ENCODE results near the gene RABIF. TPM values are rescaled to one million over a fixed set of nuclear protein-coding genes. Genes with fewer than 3 reads are reported as not detected.
A peak's percentile ranks its signal among the peaks of the same experiment; 100 is the strongest.

Gene RABIF
- polyA plus RNA-seq, 3 donors = 11.3 to 12.3 (median 11.4) TPM

DNA sequence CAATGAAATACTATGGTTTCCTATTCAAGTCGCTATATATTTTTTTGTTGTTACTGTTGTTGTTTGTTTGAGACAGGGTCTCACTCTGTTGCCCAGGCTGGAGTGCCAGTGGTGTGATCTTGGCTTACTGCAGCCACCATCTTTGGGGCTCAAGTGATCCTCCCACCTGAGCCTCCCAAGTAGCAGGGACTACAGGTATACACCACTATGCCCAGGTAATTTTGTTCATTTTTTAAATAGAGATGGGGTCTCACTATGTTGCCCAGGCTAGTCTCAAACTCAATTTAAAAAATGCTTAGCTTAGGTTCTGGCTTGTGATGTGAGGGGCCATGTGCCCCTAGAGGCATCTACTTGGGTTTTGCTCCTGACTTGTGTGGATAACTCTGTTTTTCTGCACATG lies 9.8 kb downstream of the RABIF start:
- no peak for DNase-seq (ENCODE audit: low read depth in 3 of 3, low spot score in 2 of 3)

DNA sequence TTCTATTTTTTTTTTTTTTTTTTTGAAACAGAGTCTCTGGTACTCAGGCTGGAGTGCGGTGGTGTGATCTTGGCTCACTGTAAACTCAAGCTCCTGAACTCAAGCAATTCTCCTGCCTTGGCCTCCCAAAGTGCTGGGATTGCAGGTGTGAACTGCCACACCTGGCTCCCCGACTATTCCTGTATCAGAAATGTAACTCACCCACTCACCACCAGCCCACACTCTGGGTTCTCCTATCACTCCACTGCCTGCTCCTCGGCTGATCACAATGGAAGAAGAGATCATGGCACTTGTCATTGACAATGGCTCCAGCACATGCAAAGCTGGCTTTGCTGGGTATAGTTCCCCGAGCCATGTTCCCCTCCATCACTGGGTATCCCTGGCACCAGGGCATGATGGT lies 15.9 kb downstream of the RABIF start:
- DNase-seq (ENCODE audit: low read depth in 3 of 3, low spot score in 2 of 3) = no peak

DNA sequence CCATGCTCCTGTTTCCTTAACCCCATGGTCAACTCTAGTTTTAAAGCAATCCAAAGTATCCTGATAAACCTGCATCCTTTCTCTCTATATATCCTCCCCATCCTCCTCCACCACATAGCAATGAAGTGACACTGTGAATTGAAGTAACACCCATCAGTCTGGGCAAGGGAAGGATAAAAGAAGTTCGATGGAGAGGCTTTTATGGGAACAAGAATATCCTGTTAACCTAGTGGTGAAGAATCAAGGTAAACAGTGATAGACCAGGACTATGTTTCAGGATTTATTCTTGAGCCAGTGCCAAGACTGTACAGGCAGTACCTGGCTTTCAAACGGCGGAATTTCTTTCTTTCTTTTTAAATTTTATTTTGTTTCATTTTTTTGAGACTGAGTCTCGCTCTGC lies 17.6 kb downstream of the RABIF start:
- no peak for DNase-seq (ENCODE audit: low read depth in 3 of 3, low spot score in 2 of 3)

DNA sequence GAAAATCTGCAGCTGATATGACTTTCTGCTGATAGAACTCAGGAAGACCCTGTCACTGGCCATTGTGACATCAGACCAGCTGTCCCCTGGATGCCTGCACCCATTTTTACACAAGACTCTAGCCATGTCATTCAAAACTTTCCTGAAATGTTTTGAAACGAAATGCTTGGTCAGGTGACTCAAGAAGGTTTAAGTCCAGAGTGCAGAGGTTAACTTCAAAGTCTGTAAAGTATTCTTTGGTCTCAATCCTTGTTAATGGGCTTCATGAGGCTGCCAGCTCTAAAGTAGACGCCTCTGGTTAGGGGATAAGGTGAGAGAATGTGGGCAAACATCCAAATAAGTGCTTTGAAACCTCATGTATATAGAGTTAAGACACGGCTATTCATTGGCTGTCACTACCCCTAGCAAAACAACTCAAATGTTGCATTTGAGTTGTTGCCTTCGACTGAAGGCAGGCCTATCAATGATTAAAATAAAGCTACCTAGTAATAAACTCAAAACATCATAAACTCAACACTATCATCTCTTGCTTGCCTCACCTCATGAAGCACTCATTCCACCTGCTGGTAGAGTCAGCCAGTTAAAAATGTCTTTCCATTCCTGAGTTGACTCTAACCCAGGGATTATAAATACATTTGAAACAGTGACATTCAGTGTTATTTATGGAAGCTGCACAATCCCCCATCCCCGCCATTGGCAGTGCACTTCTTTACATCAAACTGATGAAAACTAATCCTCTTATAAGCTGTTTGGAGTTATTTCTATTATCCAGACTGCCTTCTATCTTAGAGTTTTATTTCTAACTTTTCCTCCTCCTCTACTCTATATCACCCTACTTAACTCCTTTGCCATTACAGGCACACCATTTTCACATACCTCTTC lies 26.0 kb downstream of the RABIF start:
- DNase-seq (ENCODE audit: low read depth in 3 of 3, low spot score in 2 of 3) = no peak

DNA sequence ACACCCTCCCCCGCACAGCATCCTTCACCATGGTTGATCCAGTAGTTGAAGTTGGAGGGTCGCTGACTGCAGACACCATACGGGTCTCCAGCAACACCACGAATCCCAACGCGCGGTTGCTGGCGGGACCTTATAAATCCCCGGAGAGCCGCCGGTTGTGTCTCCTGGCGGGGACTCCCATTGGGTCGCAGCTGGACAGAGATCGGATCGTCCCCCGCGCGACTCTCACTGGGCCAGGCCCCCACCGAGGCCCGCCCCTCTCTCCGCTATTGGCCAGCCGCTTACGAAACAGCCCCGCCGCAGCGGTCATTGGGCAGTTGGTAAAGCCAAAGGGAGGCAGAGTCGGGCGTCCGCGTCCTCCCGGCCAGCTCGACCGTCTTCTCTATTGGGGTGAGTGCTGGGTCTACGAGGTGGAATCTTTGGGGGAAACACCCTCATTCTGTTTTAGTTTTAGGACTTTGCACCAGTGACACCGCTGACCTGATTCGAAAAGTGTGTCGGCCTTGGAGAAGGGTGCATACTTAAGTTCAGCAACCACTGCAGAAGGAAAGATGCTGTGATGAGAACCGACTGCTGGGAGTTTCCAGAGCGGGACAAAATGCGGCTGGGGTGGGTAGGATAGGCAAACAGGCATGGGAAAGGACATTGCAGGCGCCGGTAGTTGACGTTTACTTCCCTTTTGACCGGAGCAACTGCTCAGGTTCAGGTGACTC lies 27.4 kb downstream of the RABIF start:
- DNase-seq (ENCODE audit: low read depth in 3 of 3, low spot score in 2 of 3) = peak; percentile 72 to 80 (median 74)

DNA sequence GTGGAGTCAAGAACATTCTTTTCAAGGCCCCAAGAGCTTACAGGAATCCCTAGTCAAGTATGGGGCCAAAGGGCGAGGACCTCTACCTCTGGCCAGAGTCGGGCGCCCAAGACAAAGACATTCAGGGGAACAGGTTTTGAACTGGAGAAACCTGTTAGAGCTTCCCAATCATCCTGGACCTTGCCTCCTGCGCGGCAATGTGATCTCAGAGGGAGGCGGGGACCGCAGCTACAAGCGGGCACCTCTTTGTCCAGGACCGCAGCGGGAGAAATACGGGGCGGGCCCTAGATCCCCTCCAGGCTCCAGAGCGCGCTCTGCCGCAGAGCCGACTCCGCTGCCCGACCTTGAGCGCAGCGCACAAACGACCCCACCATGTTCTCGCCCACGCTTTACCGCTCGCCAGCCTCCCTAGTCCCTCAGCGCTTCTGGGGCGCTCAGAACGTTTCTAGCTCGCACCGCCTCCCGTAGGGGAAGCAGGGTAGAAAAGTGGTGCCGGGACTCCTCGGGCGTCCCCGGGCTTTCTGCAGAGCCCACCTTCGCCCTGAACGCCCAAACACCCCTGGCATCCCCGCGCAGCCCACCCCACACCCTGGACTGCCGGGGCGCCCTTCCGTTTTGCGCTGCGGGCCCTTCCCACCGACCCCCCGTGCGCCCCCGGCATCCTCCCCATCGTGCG lies 28.1 kb downstream of the RABIF start:
- DNase-seq (ENCODE audit: low read depth in 3 of 3, low spot score in 2 of 3) = peak in 2 of 3 donors; percentile 51 to 57

DNA sequence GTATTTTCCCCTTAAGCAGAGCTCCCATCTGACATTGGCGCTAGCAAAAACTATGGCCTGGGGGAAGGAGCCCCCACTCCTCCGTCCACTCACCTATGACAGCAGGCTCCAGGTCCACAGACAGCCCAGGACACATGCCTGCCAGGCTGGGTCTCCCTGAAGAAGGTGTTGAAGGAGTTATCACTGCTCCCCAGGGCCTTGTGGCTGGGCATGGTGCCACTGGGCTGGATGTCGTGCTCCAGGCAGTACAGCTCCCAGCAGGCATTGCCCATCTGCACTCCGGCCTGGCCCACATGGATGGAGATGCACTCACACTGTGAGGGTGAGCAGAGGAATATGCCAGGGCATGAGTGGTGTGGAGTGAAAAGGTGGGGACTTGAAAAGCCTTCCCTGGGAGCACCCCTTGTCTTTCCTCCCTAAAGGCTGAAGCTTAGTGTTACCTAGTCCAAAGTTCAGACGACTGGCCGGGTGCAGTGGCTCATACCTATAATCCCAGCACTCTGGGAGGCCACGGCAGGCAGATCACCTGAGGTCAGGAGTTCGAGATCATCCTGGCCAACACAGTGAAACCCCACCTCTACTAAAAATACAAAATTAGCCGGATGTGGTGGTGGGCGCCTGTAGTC lies 30.0 kb downstream of the RABIF start:
- no peak for DNase-seq (ENCODE audit: low read depth in 3 of 3, low spot score in 2 of 3)

DNA sequence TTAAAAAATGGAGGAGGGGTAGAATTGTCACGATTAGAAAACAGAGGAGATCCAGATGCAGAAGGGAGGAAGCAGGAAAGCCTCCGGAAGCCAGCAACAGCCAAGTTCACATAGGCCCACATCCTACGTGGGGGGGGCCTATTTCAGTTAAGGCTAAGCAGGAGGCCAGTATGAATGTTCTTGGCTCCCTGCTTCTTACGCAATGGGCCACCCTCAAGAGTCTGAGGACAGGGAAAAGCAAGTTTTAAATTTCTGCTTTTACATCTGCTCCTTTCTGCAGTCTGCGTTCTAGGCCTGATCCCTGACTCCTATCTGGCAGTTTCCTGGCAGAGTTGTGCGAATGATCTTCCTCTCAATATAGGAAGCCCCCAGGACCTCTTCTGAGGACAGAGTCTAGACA lies 30.6 kb downstream of the RABIF start:
- DNase-seq (ENCODE audit: low read depth in 3 of 3, low spot score in 2 of 3) = peak in 1 of 3 donors; percentile 25

DNA sequence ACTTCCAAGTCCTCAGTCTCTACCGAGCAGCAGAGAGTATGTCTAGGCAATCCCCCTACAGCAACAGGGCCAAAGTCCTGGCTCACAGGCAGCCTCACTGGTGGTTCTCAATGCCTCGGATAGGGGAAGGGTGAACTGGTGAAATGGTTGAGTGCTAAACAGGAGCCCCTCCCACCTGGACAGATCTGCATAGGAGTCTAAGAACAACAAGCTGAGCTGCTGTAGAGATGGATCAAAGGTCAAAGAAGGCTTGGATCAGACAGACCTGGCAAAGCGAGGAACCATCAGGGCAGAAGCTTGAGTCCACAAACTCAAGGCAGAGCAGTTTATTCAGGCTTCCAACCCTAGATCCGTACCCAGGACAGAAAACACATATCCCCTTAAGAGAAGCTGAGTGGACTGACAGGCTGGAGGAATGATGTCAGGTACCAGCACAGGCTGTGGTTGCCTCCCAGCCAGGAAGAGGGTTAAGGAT lies 31.8 kb downstream of the RABIF start:
- DNase-seq (ENCODE audit: low read depth in 3 of 3, low spot score in 2 of 3) = no peak

DNA sequence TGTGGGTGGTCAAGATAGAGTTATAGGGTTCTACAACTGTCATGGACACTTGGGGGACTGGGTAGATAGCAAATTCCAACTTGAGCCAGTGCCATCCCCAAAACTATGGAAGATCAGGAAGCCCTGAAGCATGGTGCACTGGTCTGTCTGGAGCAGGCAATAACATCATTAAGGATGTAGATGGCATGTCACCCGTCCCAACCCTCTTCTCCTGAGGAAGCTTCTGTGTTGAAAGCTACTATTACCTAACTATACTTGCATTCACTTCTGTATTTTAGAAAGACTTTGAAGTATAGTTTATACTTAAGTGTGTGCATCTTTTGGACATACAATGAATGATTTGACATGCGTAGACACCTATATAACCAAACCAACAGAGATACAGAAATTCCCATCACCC lies 32.9 kb downstream of the RABIF start:
- DNase-seq (ENCODE audit: low read depth in 3 of 3, low spot score in 2 of 3) = no peak

DNA sequence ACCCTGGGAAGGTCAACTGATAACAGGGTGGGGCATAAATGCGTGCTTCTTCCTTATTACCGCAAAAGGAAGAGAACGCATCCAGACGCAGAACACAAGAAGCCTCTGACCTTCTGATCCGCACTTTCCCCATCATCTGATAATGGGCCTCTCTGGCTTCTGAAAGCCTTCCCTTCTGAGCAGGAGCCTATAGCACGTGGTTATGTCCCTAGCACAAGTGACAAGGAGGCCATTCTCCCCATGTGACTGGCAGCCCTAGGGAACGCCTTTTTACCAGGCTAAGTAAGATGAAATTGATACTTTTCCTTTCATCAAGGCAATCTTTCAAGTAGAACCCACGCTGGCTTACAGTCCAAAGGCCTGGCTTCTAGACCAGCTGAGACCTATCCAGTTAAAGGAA lies 34.2 kb downstream of the RABIF start:
- DNase-seq (ENCODE audit: low read depth in 3 of 3, low spot score in 2 of 3) = no peak

DNA sequence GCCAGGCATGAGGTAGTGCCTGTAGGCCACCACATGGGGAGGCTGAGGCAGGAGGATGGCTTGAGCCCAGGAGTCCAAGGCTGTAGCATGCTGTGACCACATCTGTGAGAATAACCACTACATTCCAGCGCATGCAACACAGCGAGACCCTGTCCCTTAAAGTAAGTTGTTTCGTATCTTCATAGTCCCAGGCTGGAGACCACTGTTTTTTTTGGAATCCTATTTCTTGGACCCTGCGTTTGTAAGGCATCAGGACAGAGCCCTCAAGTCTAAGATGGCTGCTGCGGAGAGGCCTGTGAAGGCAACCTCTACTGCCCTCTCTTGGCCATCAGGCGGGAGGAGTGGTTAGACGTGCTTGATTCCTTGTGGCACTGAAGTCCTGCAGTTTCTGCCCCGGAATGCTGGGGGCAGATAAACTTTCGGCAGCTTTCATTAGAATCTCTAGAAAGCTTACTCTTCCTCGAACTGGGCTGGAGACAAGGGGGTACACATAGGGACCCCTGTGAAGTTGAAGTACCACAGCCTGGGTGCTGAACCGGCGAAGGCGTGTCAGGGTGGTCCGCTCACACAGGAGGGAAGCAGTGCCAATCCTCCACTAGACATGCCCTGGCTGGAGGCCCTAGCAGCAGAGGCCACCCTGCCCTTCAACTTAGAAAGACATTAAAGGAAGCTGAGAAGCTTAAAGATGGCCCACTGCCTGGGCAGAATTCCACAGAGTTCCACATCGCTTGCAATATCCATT lies 36.6 kb downstream of the RABIF start:
- no peak for DNase-seq (ENCODE audit: low read depth in 3 of 3, low spot score in 2 of 3)

DNA sequence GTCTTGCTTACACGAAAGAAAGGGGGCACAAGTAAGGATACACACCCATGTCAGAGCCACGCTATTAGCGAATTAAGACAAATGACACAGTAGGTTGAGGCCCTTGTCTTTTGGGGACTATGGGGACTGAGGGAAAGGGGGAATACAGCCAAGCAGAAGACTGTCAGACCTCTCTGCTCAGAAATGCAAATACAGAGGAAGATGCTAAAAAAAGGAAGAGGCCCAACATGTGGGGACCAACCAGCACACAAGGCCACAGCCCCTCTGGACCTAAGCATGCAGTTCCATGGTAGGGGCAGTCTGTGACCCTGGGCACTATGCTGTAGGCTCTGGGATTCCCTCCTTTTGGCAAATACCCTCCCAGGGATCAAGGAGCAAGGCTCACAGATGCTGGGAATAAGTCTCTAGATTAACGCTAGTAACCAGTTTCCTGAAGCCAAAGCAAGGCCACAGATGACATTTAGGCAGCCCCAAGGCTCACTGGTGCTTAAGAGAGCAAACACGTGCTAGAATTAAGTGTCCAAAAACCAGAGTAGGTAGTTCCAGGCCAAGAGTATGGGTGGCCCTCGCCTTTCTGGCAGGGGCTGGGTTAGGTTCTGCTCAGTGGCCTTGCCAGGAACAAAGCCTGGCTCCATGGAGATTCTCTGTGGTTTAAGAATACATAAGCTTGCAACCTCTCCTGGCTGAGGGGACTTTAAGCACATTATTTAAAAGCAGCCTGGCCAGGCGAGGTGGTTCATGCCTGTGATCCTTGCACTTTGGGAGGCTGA lies 38.2 kb downstream of the RABIF start:
- no peak for DNase-seq (ENCODE audit: low read depth in 3 of 3, low spot score in 2 of 3)

DNA sequence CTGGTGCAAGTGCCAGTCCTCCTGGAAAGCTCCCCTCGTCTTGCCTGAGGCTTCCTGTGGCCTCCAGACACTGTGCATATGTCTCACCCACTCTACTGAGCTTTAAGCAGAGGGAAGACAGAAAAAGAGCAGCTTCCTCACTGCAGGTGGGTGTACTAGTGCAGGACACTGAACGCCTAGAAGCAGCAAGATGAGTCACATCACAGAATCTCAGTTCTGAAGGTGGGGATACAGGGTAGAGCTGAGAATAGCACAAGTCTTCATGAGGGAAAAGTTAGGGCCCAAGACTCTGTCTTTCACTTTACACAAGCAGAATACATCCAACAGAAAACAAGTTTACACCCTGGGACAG lies 40.8 kb downstream of the RABIF start:
- no peak for DNase-seq (ENCODE audit: low read depth in 3 of 3, low spot score in 2 of 3)

DNA sequence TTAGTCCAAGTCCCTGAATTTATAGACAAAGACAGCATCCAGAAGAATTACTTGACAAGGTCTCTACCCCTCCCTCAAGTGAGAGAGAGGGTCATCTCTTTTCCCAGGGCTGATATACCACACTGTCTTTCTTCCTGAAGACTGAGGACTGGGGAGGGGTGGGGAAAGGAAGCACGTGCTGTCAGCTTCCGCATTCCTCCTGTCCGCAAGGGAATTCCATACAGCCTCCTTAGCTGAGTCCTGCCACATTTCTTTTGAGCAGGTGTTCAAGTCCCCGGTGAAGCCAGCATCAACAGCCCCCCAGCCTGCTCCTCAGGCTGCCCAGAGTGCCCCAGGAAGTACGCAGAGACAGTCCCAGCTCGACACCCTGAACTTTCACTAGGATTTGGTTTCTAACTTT lies 44.0 kb downstream of the RABIF start:
- no peak for DNase-seq (ENCODE audit: low read depth in 3 of 3, low spot score in 2 of 3)

DNA sequence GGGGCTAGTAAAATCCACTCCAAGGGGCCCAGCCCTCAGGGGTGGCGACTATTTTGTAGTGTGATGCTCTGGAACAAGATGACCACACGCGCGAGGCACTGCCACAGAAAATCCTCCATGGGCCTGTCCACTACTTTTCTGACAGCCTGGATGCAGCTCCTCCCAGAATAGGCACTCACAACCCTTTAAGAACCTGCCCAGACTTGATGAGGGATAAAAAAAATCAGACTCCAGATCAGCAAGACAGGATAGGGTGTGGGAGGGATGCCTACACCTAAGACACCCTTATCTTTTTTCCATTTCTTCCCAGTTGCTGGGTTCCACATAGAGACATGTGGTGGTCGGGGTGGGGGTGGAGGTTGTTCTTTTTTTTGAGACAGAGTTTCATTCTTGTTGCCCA lies 44.7 kb downstream of the RABIF start:
- no peak for DNase-seq (ENCODE audit: low read depth in 3 of 3, low spot score in 2 of 3)

DNA sequence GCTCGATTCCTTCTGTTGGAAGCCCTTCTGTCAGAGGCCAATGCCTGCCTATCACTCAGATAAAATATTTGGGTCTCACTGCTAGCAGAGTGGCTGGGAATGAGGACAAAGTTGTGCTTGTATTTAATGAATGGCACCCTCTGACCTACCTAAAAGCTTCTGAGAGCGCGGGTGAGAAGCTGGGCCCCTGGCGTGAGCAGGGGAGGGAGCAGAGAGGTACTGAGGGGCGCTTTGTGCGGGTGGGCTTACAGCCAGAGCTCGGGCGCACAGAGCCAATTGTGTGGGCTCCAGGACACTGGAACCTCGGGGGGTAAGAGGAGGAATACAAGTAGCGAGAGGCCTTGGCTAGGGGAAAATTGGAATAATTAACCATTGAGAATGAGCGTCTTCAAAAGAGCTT lies 45.9 kb downstream of the RABIF start:
- DNase-seq (ENCODE audit: low read depth in 3 of 3, low spot score in 2 of 3) = no peak

DNA sequence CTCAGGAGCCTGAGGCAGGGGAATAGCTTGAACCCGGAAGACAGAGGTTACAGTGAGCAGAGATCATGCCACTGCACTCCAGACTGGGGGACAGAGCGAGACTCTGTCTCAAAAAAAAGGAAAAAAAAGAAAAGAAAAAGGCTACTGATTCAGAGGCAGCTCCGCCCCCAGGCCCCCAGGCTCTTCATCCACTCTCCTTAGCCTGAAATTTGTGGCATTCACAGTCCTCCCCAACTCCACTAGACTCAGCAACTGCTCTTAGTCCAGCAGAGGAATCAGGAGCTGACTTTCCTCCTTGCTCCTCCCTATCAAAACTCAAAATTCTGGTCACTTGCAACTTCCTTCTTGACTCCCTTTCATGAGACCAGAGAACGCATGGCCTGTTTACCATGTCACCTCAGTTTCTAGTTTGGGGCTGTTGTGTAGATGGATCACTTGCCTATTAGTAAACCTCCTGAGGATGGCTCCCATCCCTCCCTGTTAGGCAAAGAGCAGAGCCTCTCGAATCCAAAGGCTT lies 51.1 kb downstream of the RABIF start:
- DNase-seq (ENCODE audit: low read depth in 3 of 3, low spot score in 2 of 3) = no peak

DNA sequence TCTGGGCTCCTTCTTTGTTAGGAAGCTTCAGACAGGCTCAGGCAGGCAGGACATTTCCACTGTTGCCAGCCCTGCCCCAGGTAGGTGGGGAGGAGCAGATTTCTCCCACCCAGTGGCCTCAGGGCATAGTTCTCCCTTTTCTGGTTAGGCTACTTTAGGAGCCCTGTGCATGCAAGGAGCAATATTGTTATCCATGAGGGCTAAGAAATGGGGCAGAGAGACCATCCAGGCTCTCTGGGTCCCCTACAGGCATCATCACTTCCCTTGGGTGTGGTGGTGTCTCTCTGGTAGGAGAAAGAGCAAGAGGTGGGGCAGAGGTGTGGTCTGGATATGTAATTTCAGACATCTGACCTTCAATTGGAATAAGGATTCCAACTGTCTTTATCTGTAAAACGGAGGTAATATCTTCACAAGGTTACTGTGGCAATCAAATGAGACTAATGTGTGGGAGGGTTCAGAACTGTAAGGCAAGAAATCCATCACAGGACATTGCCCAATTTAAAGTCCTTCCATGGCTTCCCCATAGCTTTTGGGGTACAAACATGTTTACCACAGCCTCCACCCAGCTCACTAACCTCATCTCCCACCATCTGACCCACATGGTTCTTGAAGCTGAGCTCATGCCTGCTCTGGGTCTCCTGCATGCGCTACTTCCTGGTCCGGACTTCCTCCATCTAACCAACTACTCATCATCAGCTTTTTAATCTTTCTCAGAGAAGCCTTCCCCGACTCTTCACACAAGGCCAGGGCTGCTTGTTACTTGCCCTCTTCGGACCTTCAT lies 52.1 kb downstream of the RABIF start:
- DNase-seq (ENCODE audit: low read depth in 3 of 3, low spot score in 2 of 3) = no peak
